Fibroblast of pulmonary artery (primary cell): ENCODE measurements around the gene RNF144A.

Experiments used
- DNase-seq: peaks from one replicate; pipeline ENCODE4 v3.0.0-alpha.2; 2010; ENCODE audit warnings: low read depth
- H3K4me3 ChIP-seq: replicated peaks from 2 replicates; pipeline ENCODE4 v1.5.1; 2011; ENCODE audit warnings: low read depth, mild to moderate bottlenecking, control low read depth, low read length, moderate library complexity
- CTCF ChIP-seq: IDR thresholded peaks from 2 replicates; pipeline ENCODE4 v1.5.1; 2011; ENCODE audit warnings: mild to moderate bottlenecking, control low read depth, low read length, inconsistent platforms; ENCODE audit errors: missing control alignments

RNF144A gene

DNA sequence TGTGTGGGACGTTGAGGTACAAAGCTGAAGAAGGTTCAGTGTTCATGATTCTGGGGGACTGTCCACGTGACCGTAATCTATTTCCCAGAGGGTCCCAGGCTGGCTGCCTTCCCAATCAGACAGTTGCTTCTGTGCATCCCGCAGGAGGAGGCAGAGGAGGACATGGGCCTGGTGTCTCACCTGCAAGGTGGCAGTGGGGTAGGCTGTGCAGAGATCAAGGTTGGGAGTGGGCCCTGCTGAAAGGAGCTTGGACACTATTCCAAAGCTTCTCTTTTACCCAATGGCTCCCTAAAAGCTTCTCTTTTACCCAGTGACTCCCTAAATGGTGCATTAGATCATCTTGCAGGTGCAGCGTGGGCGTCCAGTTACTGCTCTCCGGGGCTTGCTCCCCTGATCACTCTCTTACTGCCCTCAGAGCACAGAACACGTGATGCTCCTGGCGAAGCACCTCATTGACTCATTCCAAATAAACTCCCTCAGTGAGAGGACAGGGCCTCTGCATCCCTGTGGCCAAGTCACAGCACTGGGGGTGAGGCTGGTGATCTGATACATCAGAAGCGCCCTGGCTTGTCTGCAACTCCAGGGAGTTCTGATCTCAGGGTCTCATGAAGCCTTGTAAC lies 41.5 kb downstream of the RNF144A start:
- no peak for TF ChIP-seq CTCF
- no peak overlapping the region for H3K4me3 ChIP-seq
- DNase-seq = no peak

DNA sequence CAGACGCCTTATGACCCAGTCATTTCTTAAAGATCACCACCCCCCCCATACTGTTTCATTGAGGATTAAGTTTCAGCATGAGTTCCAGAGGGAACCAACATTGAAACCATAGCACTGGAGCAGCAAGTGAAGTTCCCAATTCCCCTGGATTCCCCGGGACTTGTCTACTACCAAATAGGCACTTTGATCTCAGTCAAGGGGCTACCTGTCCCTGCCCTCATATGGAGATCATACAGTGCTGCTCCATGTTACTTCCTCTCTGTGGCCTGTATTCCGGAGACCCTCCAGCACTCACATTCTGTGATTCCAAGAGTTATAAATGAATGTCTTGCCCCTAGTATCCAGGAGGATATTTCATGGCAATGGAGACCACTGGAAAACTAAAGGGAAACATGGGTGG lies 42.5 kb downstream of the RNF144A start:
- no peak overlapping the region for H3K4me3 ChIP-seq
- DNase-seq = no peak
- no peak for TF ChIP-seq CTCF

DNA sequence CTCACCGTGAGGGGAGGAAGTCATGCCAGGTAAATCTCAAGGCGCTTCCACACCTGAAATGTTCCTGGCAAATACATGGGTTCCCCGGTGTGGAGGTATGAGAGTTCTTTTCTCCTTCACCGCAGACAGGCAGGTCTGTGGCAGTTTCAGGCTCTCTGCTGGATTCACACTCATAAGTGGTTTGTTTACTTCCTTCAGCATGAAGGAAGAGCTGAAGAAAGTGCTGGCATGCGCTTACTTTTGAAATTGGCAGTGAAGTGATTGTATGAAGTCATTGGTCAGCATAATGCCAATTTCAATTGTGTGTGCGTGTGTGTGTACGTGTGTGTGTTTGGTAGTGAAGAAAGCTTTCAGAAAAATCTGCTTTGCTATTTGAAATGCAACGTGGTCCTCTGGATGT lies 43.4 kb downstream of the RNF144A start:
- TF ChIP-seq CTCF = no peak
- H3K4me3 ChIP-seq = no peak overlapping the region
- DNase-seq = peak; percentile 85

DNA sequence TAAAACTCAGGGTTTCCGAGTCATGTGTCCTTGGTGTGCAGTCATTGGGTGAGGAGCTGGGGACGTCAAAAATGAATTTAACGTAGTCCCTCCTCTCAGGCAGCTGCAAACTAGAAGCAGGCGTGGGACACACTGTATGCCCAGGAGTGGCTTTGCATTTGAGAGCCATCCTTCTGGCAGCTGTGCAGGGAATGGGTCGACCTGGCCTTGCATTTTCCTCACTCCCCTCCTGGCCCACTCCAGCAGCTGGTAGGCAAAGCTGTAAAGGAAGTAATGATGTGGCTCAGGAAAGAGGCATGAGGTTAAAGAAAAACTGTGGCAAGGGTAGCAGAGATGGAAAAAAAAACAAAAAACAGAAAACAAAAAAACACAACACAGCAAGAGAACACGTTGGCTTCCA lies 46.5 kb downstream of the RNF144A start:
- TF ChIP-seq CTCF = no peak
- no peak for DNase-seq
- H3K4me3 ChIP-seq = no peak overlapping the region

GRCh38 chr2:6965071-6965795 lies 48.0 kb downstream of the RNF144A start:
- no peak for DNase-seq
- no peak for TF ChIP-seq CTCF
- H3K4me3 ChIP-seq = no peak overlapping the region

DNA sequence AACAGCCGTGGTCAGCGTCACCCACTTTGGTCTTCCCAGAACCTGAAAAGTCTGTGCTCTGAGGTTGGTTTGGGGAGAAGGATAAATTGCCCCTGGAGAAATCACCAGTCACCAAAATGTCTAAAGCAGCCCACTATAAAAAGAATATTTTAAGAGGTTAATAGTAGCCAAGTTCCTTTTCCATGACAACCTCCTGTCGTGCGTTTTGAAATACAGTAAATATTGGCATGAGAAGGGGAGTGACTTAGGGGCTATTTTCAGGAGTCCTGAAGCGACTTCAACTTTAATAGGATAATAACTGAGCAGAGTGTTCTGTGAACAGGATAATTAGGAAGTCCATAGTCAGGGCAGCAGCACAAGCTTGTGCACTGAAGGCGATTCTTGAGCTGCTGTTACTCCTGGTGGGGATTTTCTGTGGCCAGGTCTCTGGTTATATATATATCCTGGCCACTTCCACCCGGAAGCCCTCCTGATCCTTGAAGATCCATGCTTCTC lies 49.3 kb downstream of the RNF144A start:
- no peak for TF ChIP-seq CTCF
- no peak for DNase-seq
- H3K4me3 ChIP-seq = no peak overlapping the region
